Measurements from ENCODE around the gene ZBTB5. TPM values are rescaled to one million over a fixed set of nuclear protein-coding genes. Genes with fewer than 3 reads are reported as not detected.

ZBTB5 gene
- total RNA-seq, 2 experiments from 2014 or later = 8.3 to 9.3 TPM

GRCh38 chr9:37443566-37443965 lies 21.7 kb downstream of the ZBTB5 start:
- DNase-seq = no peak
- H3K4me3 Mint-ChIP-seq = no peak overlapping the region
- H3K36me3 Mint-ChIP-seq = peaks cover 18% of the 10 kb centered on the region
- POLR2A ChIA-PET = no interaction called here
- H3K27ac Mint-ChIP-seq = no peak overlapping the region
- H3K9me3 Mint-ChIP-seq = no peaks in the 10 kb centered on the region
- peaks cover 10% of the 10 kb centered on the region for H3K4me1 Mint-ChIP-seq (ENCODE audit: low read depth)
- H3K27me3 Mint-ChIP-seq = no peaks in the 10 kb centered on the region
- CTCF ChIA-PET = no interaction called here
- intact Hi-C loops (cut with micrococcal nuclease) = no loop called here

GRCh38 chr9:37442556-37442955 lies 22.7 kb downstream of the ZBTB5 start:
- POLR2A ChIA-PET = no interaction called here

GRCh38 chr9:37441776-37442370 lies 23.4 kb downstream of the ZBTB5 start:
- peaks cover 24% of the 10 kb centered on the region for H3K36me3 Mint-ChIP-seq
- no peak overlapping the region for H3K4me3 Mint-ChIP-seq
- H3K9me3 Mint-ChIP-seq = no peaks in the 10 kb centered on the region
- intact Hi-C loops (cut with micrococcal nuclease) = no loop called here
- peaks cover 5% of the 10 kb centered on the region for H3K4me1 Mint-ChIP-seq (ENCODE audit: low read depth)
- H3K27me3 Mint-ChIP-seq = no peaks in the 10 kb centered on the region
- H3K27ac Mint-ChIP-seq = no peak overlapping the region
- ChIA-PET CTCF (interaction anchor here (1.3 kb wide), 1 partner anchor 446 kb away, joined by 3 read pairs; no protein-coding TSS in a partner anchor), POLR2A (no interaction called here)
- no peak for DNase-seq

More at GRCh38 chr9:37442556-37442955, 22.7 kb downstream of the ZBTB5 start:
- H3K9me3 Mint-ChIP-seq = no peaks in the 10 kb centered on the region
- no peak for DNase-seq
- H3K4me3 Mint-ChIP-seq = no peak overlapping the region
- intact Hi-C loops (cut with micrococcal nuclease) = no loop called here
- H3K27me3 Mint-ChIP-seq = no peaks in the 10 kb centered on the region
- CTCF ChIA-PET = interaction anchor here (1.3 kb wide), 1 partner anchor 447 kb away, joined by 3 read pairs; no protein-coding TSS in a partner anchor
- peaks cover 21% of the 10 kb centered on the region for H3K36me3 Mint-ChIP-seq
- H3K4me1 Mint-ChIP-seq (ENCODE audit: low read depth) = peaks cover 8% of the 10 kb centered on the region
- H3K27ac Mint-ChIP-seq = no peak overlapping the region

GRCh38 chr9:37438359-37438758 lies 26.9 kb downstream of the ZBTB5 start:
- POLR2A ChIA-PET = no interaction called here
- peaks cover 33% of the 10 kb centered on the region for H3K36me3 Mint-ChIP-seq
- no peaks in the 10 kb centered on the region for H3K4me1 Mint-ChIP-seq (ENCODE audit: low read depth)
- H3K4me3 Mint-ChIP-seq = no peak overlapping the region
- no peak for DNase-seq
- H3K27me3 Mint-ChIP-seq = no peaks in the 10 kb centered on the region
- intact Hi-C loops (cut with micrococcal nuclease) = no loop called here
- H3K9me3 Mint-ChIP-seq = no peaks in the 10 kb centered on the region
- CTCF ChIA-PET = no interaction called here
- H3K27ac Mint-ChIP-seq = no peak overlapping the region

GRCh38 chr9:37437621-37438020 lies 27.6 kb downstream of the ZBTB5 start:
- no peak overlapping the region for H3K27ac Mint-ChIP-seq
- no peaks in the 10 kb centered on the region for H3K9me3 Mint-ChIP-seq
- POLR2A ChIA-PET = no interaction called here
- H3K4me3 Mint-ChIP-seq = no peak overlapping the region
- CTCF ChIA-PET = no interaction called here
- intact Hi-C loops (cut with micrococcal nuclease) = no loop called here
- H3K4me1 Mint-ChIP-seq (ENCODE audit: low read depth) = no peaks in the 10 kb centered on the region
- no peak for DNase-seq
- H3K36me3 Mint-ChIP-seq = peaks cover 32% of the 10 kb centered on the region
- no peaks in the 10 kb centered on the region for H3K27me3 Mint-ChIP-seq

- H3K36me3 Mint-ChIP-seq = peaks cover 27% of the 10 kb centered on the region
- no peaks in the 10 kb centered on the region for H3K9me3 Mint-ChIP-seq
- ChIA-PET POLR2A (no interaction called here), CTCF (no interaction called here)
- no peak for DNase-seq
- H3K27me3 Mint-ChIP-seq = no peaks in the 10 kb centered on the region
- no peaks in the 10 kb centered on the region for H3K4me1 Mint-ChIP-seq (ENCODE audit: low read depth)
- intact Hi-C loops (cut with micrococcal nuclease) = no loop called here
- no peak overlapping the region for H3K27ac Mint-ChIP-seq
- H3K4me3 Mint-ChIP-seq = no peak overlapping the region
Observed at GRCh38 chr9:37437010-37437409, 28.2 kb downstream of the ZBTB5 start.

- intact Hi-C loops (cut with micrococcal nuclease) = no loop called here
- H3K9me3 Mint-ChIP-seq = no peaks in the 10 kb centered on the region
- no peaks in the 10 kb centered on the region for H3K27me3 Mint-ChIP-seq
- no peak overlapping the region for H3K27ac Mint-ChIP-seq
- H3K36me3 Mint-ChIP-seq = peaks cover 27% of the 10 kb centered on the region
- CTCF ChIA-PET = interaction anchor here (0.6 kb wide), 1 partner anchor 258 kb away, joined by 3 read pairs; no protein-coding TSS in a partner anchor
- POLR2A ChIA-PET = no interaction called here
- H3K4me3 Mint-ChIP-seq = no peak overlapping the region
- no peaks in the 10 kb centered on the region for H3K4me1 Mint-ChIP-seq (ENCODE audit: low read depth)
- DNase-seq = no peak
Observed at GRCh38 chr9:37436540-37436939, 28.7 kb downstream of the ZBTB5 start.

- Mint-ChIP-seq H3K36me3 (peaks cover 20% of the 10 kb centered on the region), H3K4me1 (ENCODE audit: low read depth) (no peaks in the 10 kb centered on the region), H3K27me3 (no peaks in the 10 kb centered on the region), H3K4me3 (no peak overlapping the region), H3K27ac (no peak overlapping the region), H3K9me3 (no peaks in the 10 kb centered on the region)
- ChIA-PET CTCF (no interaction called here), POLR2A (no interaction called here)
- intact Hi-C loops (cut with micrococcal nuclease) = no loop called here
- no peak for DNase-seq
Observed at GRCh38 chr9:37433867-37434371, 31.3 kb downstream of the ZBTB5 start.

- intact Hi-C loops (cut with micrococcal nuclease) = no loop called here
- no peaks in the 10 kb centered on the region for H3K4me1 Mint-ChIP-seq (ENCODE audit: low read depth)
- DNase-seq = no peak
- ChIA-PET CTCF (interaction anchor here (1.1 kb wide), 1 partner anchor 25 kb away, joined by 3 read pairs; no protein-coding TSS in a partner anchor), POLR2A (no interaction called here)
- H3K27me3 Mint-ChIP-seq = no peaks in the 10 kb centered on the region
- no peak overlapping the region for H3K4me3 Mint-ChIP-seq
- H3K36me3 Mint-ChIP-seq = peaks cover 14% of the 10 kb centered on the region
- no peak overlapping the region for H3K27ac Mint-ChIP-seq
- H3K9me3 Mint-ChIP-seq = no peaks in the 10 kb centered on the region
Observed at GRCh38 chr9:37432020-37432419, 33.2 kb downstream of the ZBTB5 start.

GRCh38 chr9:37430841-37431597 lies 34.2 kb downstream of the ZBTB5 start:
- POLR2A ChIA-PET = no interaction called here
- no peak for DNase-seq
- Mint-ChIP-seq H3K9me3 (no peaks in the 10 kb centered on the region), H3K36me3 (peaks cover 19% of the 10 kb centered on the region), H3K27me3 (no peaks in the 10 kb centered on the region), H3K27ac (no peak overlapping the region), H3K4me3 (no peak overlapping the region), H3K4me1 (ENCODE audit: low read depth) (peaks cover 2% of the 10 kb centered on the region)
- intact Hi-C loops (cut with micrococcal nuclease) = no loop called here
- CTCF ChIA-PET = interaction anchor here (1.1 kb wide), 1 partner anchor 24 kb away, joined by 3 read pairs; no protein-coding TSS in a partner anchor

- POLR2A ChIA-PET = no interaction called here
- H3K27ac Mint-ChIP-seq = no peak overlapping the region
- no peaks in the 10 kb centered on the region for H3K27me3 Mint-ChIP-seq
Observed at GRCh38 chr9:37429441-37430285, 35.6 kb downstream of the ZBTB5 start.

GRCh38 chr9:37428345-37428744 lies 36.9 kb downstream of the ZBTB5 start:
- Mint-ChIP-seq H3K4me1 (ENCODE audit: low read depth) (peaks cover 22% of the 10 kb centered on the region), H3K36me3 (peaks cover 15% of the 10 kb centered on the region), H3K4me3 (no peak overlapping the region), H3K27me3 (no peaks in the 10 kb centered on the region), H3K27ac (no peak overlapping the region), H3K9me3 (no peaks in the 10 kb centered on the region)
- ChIA-PET POLR2A (no interaction called here), CTCF (no interaction called here)
- intact Hi-C loops (cut with micrococcal nuclease) = no loop called here
- DNase-seq = no peak

More at GRCh38 chr9:37429441-37430285, 35.6 kb downstream of the ZBTB5 start:
- no peak overlapping the region for H3K4me3 Mint-ChIP-seq
- peaks cover 18% of the 10 kb centered on the region for H3K36me3 Mint-ChIP-seq
- no peak for DNase-seq
- intact Hi-C loops (cut with micrococcal nuclease) = no loop called here
- CTCF ChIA-PET = no interaction called here
- H3K9me3 Mint-ChIP-seq = no peaks in the 10 kb centered on the region
- H3K4me1 Mint-ChIP-seq (ENCODE audit: low read depth) = peaks cover 12% of the 10 kb centered on the region
